HG02938 (cell line): ENCODE data around the gene TRIM45.
"Not testable (repeated sequence)": the region's sequence is repeated elsewhere in the genome, so short reads cannot be mapped to it uniquely, and the experiment has no call there.

ENCODE experiments used
- ATAC-seq: cut with Tn5 transposase; IDR thresholded peaks from one replicate; pipeline ENCODE4 v1.9.1; 2021; ENCODE audit warnings: mild to moderate bottlenecking, moderate library complexity; ENCODE audit not compliant: unreplicated experiment

Gene TRIM45

GRCh38 chr1:117121589-117122329 lies at the start of gene TRIM45:
TSS of gene TRIM45 (minus strand) at chr1:117121749. CDS start at chr1:117121201, 548 bp downstream.
- ATAC-seq = peak; percentile 88

GRCh38 chr1:117169871-117170596 lies 48.5 kb upstream of the TRIM45 start:
- ATAC-seq = no peak

GRCh38 chr1:117167402-117167801 lies 45.9 kb upstream of the TRIM45 start:
- ATAC-seq = no peak

GRCh38 chr1:117166076-117166475 lies 44.5 kb upstream of the TRIM45 start:
- no peak for ATAC-seq

- no peak for ATAC-seq
These were observed 42.7 kb upstream of the TRIM45 start for GRCh38 chr1:117164209-117164608.

- no peak for ATAC-seq
These were observed 41.3 kb upstream of the TRIM45 start for GRCh38 chr1:117162816-117163215.

- ATAC-seq = no peak
These were observed 40.3 kb upstream of the TRIM45 start for GRCh38 chr1:117161887-117162286.

GRCh38 chr1:117151305-117151704 lies 29.8 kb upstream of the TRIM45 start:
- not testable (repeated sequence) for ATAC-seq

GRCh38 chr1:117150316-117150715 lies 28.8 kb upstream of the TRIM45 start:
- ATAC-seq = no peak

- no peak for ATAC-seq
These were observed 26.5 kb upstream of the TRIM45 start for GRCh38 chr1:117147856-117148588.

- ATAC-seq = no peak
These were observed 25.8 kb upstream of the TRIM45 start for GRCh38 chr1:117147341-117147831.

GRCh38 chr1:117146575-117147340 lies 25.2 kb upstream of the TRIM45 start:
- no peak for ATAC-seq

- no peak for ATAC-seq
These were observed 24.5 kb upstream of the TRIM45 start for GRCh38 chr1:117146072-117146471.

GRCh38 chr1:117143871-117144270 lies 22.3 kb upstream of the TRIM45 start:
- ATAC-seq = no peak

GRCh38 chr1:117143172-117143571 lies 21.6 kb upstream of the TRIM45 start:
- no peak for ATAC-seq

- no peak for ATAC-seq
These were observed 20.7 kb upstream of the TRIM45 start for GRCh38 chr1:117142200-117142599.

- no peak for ATAC-seq
These were observed 17.0 kb upstream of the TRIM45 start for GRCh38 chr1:117138561-117138960.

- no peak for ATAC-seq
These were observed 16.6 kb upstream of the TRIM45 start for GRCh38 chr1:117138106-117138505.

GRCh38 chr1:117137281-117137855 lies 15.8 kb upstream of the TRIM45 start:
- ATAC-seq = no peak

GRCh38 chr1:117136749-117137148 lies 15.2 kb upstream of the TRIM45 start:
- no peak for ATAC-seq
